Mesendoderm (in vitro differentiated cells): Measurements from ENCODE around the gene SAMD5.

Experiments used
- DNase-seq: peaks from one replicate; pipeline ENCODE4 v3.0.0; 2013
- H2AK5ac ChIP-seq: 2 replicates; pipeline ENCODE4 v1.6.1; 2013; ENCODE audit warnings: low read length, inconsistent platforms
- H2BK120ac ChIP-seq: 2 replicates; pipeline ENCODE4 v1.6.1; 2013; ENCODE audit warnings: low read depth, mild to moderate bottlenecking, low read length, moderate library complexity, mixed read lengths
- H2BK15ac ChIP-seq: replicated peaks from 2 replicates; pipeline ENCODE4 v1.6.1; 2013; ENCODE audit warnings: low read depth, mild to moderate bottlenecking, moderate library complexity
- H2BK5ac ChIP-seq: 2 replicates; pipeline ENCODE4 v1.6.1; 2013; ENCODE audit warnings: low read length, inconsistent platforms
- H3K18ac ChIP-seq: 2 replicates; pipeline ENCODE4 v1.6.1; 2013; ENCODE audit warnings: mild to moderate bottlenecking, low read length, mixed read lengths
- H3K23ac ChIP-seq: one replicate; pipeline ENCODE4 v1.6.1; 2013; ENCODE audit warnings: low read length
- H3K27ac ChIP-seq: 2 replicates; pipeline ENCODE4 v1.5.1; 2013; ENCODE audit warnings: low read depth, mild to moderate bottlenecking, inconsistent platforms, low read length, moderate library complexity
- H3K27me3 ChIP-seq: 2 replicates; pipeline ENCODE4 v1.6.1; 2013; ENCODE audit warnings: low read length, control low read depth, mild to moderate bottlenecking, inconsistent platforms; ENCODE audit not compliant: insufficient read depth, poor library complexity
- H3K36me3 ChIP-seq: 2 replicates; pipeline ENCODE4 v1.6.1; 2013; ENCODE audit warnings: low read length, inconsistent platforms; ENCODE audit not compliant: control insufficient read depth, insufficient read depth
- H3K4ac ChIP-seq: one replicate; pipeline ENCODE4 v1.6.1; 2013; ENCODE audit warnings: low read depth, mild to moderate bottlenecking, low read length, moderate library complexity
- H3K4me1 ChIP-seq: 2 replicates; pipeline ENCODE4 v1.6.1; 2013; ENCODE audit warnings: low read depth, low read length, inconsistent platforms; ENCODE audit not compliant: control insufficient read depth
- H3K4me2 ChIP-seq: 2 replicates; pipeline ENCODE4 v1.6.1; 2013; ENCODE audit warnings: low read length
- H3K4me3 ChIP-seq: 2 replicates; pipeline ENCODE4 v1.5.1; 2013; ENCODE audit warnings: mild to moderate bottlenecking, low read length
- H3K56ac ChIP-seq: one replicate; pipeline ENCODE4 v1.6.1; 2013; ENCODE audit warnings: low read length
- H3K79me1 ChIP-seq: 2 replicates; pipeline ENCODE4 v1.6.1; 2013; ENCODE audit warnings: low read length, inconsistent platforms
- H3K79me2 ChIP-seq: 2 replicates; pipeline ENCODE4 v1.6.1; 2013; ENCODE audit warnings: mild to moderate bottlenecking, low read length; ENCODE audit not compliant: control insufficient read depth, insufficient read depth
- H3K9ac ChIP-seq: 2 replicates; pipeline ENCODE4 v1.6.1; 2013; ENCODE audit warnings: low read length, inconsistent platforms
- H4K5ac ChIP-seq: one replicate; pipeline ENCODE4 v1.6.1; 2013; ENCODE audit warnings: low read length
- H4K8ac ChIP-seq: one replicate; pipeline ENCODE4 v1.6.1; 2013; ENCODE audit warnings: low read depth, mild to moderate bottlenecking, control low read depth, low read length, moderate library complexity
- WGBS: extraction: QIAGEN DNeasy Blood & Tissue Kit; methylation state at CpG from one replicate; pipeline ENCODE4 v1.1.7; 2013; ENCODE audit warnings: low lambda C conversion rate, missing lambda C conversion rate; ENCODE audit not compliant: insufficient coverage; ENCODE audit errors: extremely low coverage; 5-methylcytosine and 5-hydroxymethylcytosine counted together

SAMD5 gene

DNA sequence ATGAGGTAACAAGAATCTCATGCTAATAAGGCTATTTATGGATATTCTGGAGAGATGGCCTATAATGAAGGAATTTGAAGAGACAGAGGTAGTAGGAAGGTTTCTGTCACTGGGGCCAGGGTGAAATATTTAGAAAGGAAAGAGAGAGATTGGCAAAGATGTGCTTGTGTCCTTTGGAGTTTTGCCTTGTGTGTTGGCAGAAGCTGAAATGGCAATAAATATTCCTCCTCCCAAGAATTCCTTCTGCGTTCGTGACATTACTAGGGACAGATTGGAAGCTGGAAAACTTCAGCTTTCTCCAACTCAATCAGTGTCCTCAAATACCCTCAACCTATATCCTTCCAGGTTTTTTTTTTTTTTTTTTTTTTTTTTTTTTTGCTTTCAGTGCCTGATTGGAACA lies 6.3 kb downstream of the SAMD5 start:
- DNase-seq: no peak
- no peak overlapping the region for H2BK120ac ChIP-seq
- no peak overlapping the region for H3K9ac ChIP-seq
- no peak overlapping the region for H3K18ac ChIP-seq
- no peak overlapping the region for H3K23ac ChIP-seq
- no CpG with 5 or more reads among the region's 2 CpGs for WGBS
- no peak overlapping the region for H2AK5ac ChIP-seq
- H3K4me3 ChIP-seq: no peak overlapping the region
- peaks cover 11% of the 10 kb centered on the region for H3K27me3 ChIP-seq
- H3K4me1 ChIP-seq: no peaks in the 10 kb centered on the region
- no peak overlapping the region for H3K56ac ChIP-seq
- H3K79me1 ChIP-seq: no peaks in the 10 kb centered on the region
- no peak overlapping the region for H3K4me2 ChIP-seq
- H4K5ac ChIP-seq: no peak overlapping the region
- no peak overlapping the region for H3K27ac ChIP-seq
- no peaks in the 10 kb centered on the region for H3K79me2 ChIP-seq
- no peaks in the 10 kb centered on the region for H3K36me3 ChIP-seq
- no peak overlapping the region for H4K8ac ChIP-seq
- no peak overlapping the region for H2BK5ac ChIP-seq
- H3K4ac ChIP-seq: no peak overlapping the region
- no peak overlapping the region for H2BK15ac ChIP-seq

DNA sequence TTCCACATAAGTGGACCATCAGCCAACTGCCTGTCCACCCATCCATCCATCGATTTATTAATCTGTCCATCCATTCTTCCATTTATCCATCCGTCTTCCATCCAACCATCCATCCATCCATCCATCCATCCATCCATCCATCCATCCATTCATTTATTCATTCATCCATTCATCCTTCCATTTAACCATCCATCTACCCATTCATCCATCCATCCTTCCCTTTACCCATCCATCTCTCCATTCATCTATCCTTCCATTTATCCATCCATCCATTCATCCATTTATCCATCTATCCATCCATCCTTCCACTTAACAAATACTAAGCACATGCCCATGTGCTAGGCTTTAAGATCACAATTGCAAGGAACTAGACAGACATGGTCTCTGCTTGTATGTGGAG lies 6.8 kb downstream of the SAMD5 start:
- H3K36me3 ChIP-seq: no peaks in the 10 kb centered on the region
- no peak overlapping the region for H2BK15ac ChIP-seq
- WGBS: no CpG with 5 or more reads among the region's 2 CpGs
- no peak overlapping the region for H2AK5ac ChIP-seq
- H3K23ac ChIP-seq: no peak overlapping the region
- H3K27ac ChIP-seq: no peak overlapping the region
- no peak overlapping the region for H3K4me2 ChIP-seq
- H3K56ac ChIP-seq: no peak overlapping the region
- H3K27me3 ChIP-seq: peaks cover 8% of the 10 kb centered on the region
- no peak overlapping the region for H3K4ac ChIP-seq
- no peaks in the 10 kb centered on the region for H3K4me1 ChIP-seq
- H2BK5ac ChIP-seq: no peak overlapping the region
- no peak overlapping the region for H2BK120ac ChIP-seq
- H3K79me2 ChIP-seq: no peaks in the 10 kb centered on the region
- no peak overlapping the region for H3K4me3 ChIP-seq
- no peak overlapping the region for H4K8ac ChIP-seq
- no peaks in the 10 kb centered on the region for H3K79me1 ChIP-seq
- DNase-seq: no peak
- no peak overlapping the region for H4K5ac ChIP-seq
- H3K18ac ChIP-seq: no peak overlapping the region
- H3K9ac ChIP-seq: no peak overlapping the region

DNA sequence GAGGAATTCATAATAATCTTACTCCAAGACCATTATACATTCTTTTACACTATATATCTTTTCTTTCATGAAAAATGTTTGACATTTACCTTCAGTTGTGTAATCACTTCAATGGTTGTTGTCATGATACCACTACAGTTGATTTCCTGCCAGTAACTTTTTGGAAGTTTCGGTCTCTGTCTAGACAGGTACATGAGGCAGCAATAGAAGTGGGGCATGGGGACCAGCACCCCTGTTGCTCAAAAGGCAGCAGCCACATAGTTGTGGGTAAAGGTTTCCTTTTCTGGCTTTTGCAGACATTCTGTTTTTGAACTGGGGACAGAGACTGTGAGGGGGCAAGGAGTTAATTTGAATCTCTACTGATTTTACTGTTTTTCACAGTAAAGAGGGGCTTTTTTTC lies 14.1 kb downstream of the SAMD5 start:
- H3K79me1 ChIP-seq: no peaks in the 10 kb centered on the region
- no peak overlapping the region for H3K27ac ChIP-seq
- H2AK5ac ChIP-seq: no peak overlapping the region
- no peak overlapping the region for H3K56ac ChIP-seq
- H2BK120ac ChIP-seq: no peak overlapping the region
- no peaks in the 10 kb centered on the region for H3K79me2 ChIP-seq
- H2BK5ac ChIP-seq: no peak overlapping the region
- H4K8ac ChIP-seq: no peak overlapping the region
- no peak overlapping the region for H4K5ac ChIP-seq
- H3K23ac ChIP-seq: no peak overlapping the region
- H3K4me1 ChIP-seq: no peaks in the 10 kb centered on the region
- no peak overlapping the region for H3K9ac ChIP-seq
- H3K4ac ChIP-seq: no peak overlapping the region
- H3K18ac ChIP-seq: no peak overlapping the region
- no CpG with 5 or more reads among the region's 1 CpG for WGBS
- H3K4me3 ChIP-seq: no peak overlapping the region
- no peak overlapping the region for H2BK15ac ChIP-seq
- DNase-seq: no peak
- H3K36me3 ChIP-seq: no peaks in the 10 kb centered on the region
- H3K27me3 ChIP-seq: no peaks in the 10 kb centered on the region
- H3K4me2 ChIP-seq: no peak overlapping the region

DNA sequence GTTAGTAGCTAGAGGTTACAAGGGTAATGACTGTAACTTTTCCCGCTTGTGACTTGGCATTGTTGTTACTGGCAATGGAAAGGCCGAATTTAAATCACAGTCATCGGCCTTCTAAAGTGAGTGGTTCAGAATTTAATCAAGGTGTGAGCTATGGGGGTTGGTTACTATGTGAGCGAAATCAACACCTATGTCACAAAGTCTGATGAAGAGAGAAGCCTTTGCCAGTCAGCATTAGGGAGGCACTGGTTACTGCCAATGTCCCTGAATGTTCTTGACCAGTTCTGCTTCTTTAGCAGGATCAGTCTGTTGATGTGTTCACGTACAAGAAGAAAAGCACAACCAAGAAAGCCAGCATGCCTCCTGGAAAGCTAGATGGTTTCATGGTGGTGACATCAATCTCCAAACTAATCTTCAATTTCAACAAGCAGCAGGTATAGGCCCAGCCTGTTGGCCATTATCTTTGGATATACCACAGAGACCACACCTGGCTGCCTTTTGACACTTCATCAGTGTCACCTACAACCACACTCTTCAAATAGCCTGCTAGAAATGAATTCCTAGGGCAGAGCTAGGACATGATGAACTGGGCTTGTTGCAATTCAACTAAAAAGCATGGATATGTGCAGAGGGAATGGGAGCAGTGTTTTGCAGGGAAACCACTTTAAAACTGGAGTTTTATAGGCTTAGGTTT lies 17.2 kb downstream of the SAMD5 start:
- no peak overlapping the region for H4K5ac ChIP-seq
- H4K8ac ChIP-seq: no peak overlapping the region
- no peak overlapping the region for H2BK15ac ChIP-seq
- H3K27ac ChIP-seq: no peak overlapping the region
- no peak overlapping the region for H3K18ac ChIP-seq
- H3K4ac ChIP-seq: no peak overlapping the region
- H3K4me2 ChIP-seq: no peak overlapping the region
- no peaks in the 10 kb centered on the region for H3K79me1 ChIP-seq
- H3K27me3 ChIP-seq: no peaks in the 10 kb centered on the region
- WGBS: no CpG with 5 or more reads among the region's 5 CpGs
- no peak overlapping the region for H3K23ac ChIP-seq
- DNase-seq: no peak
- H2BK120ac ChIP-seq: no peak overlapping the region
- no peak overlapping the region for H3K9ac ChIP-seq
- no peaks in the 10 kb centered on the region for H3K4me1 ChIP-seq
- no peak overlapping the region for H3K56ac ChIP-seq
- no peaks in the 10 kb centered on the region for H3K79me2 ChIP-seq
- no peak overlapping the region for H2AK5ac ChIP-seq
- H3K36me3 ChIP-seq: no peaks in the 10 kb centered on the region
- no peak overlapping the region for H2BK5ac ChIP-seq
- no peak overlapping the region for H3K4me3 ChIP-seq

DNA sequence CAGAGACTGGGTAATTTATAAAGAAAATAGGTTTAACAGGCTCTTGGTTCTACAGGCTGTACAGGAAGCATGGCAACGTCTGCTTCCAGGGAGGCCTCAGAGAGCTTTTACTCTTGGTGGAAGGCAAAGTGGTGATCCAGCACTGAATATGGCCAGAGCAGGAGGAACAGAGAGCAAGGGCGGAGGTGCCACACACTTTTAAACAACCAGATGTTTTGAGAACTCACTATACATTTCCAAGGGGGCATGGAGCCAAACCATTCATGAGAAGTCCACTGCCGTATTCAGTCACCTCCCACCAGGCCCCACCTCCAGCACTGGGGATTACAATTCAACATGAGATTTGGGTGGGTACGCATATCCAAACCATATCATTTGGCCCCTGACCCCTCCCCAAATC lies 18.7 kb downstream of the SAMD5 start:
- no peak overlapping the region for H3K4me2 ChIP-seq
- H3K79me1 ChIP-seq: no peaks in the 10 kb centered on the region
- no CpG with 5 or more reads among the region's 4 CpGs for WGBS
- no peak overlapping the region for H2BK5ac ChIP-seq
- H3K79me2 ChIP-seq: no peaks in the 10 kb centered on the region
- H3K4me1 ChIP-seq: no peaks in the 10 kb centered on the region
- no peak overlapping the region for H3K4me3 ChIP-seq
- H4K5ac ChIP-seq: no peak overlapping the region
- no peak overlapping the region for H3K27ac ChIP-seq
- no peaks in the 10 kb centered on the region for H3K27me3 ChIP-seq
- no peak overlapping the region for H3K4ac ChIP-seq
- no peak overlapping the region for H4K8ac ChIP-seq
- H2BK15ac ChIP-seq: no peak overlapping the region
- no peak for DNase-seq
- no peak overlapping the region for H2AK5ac ChIP-seq
- no peak overlapping the region for H3K18ac ChIP-seq
- H3K56ac ChIP-seq: no peak overlapping the region
- no peak overlapping the region for H3K23ac ChIP-seq
- H3K36me3 ChIP-seq: no peaks in the 10 kb centered on the region
- H2BK120ac ChIP-seq: no peak overlapping the region
- H3K9ac ChIP-seq: no peak overlapping the region

DNA sequence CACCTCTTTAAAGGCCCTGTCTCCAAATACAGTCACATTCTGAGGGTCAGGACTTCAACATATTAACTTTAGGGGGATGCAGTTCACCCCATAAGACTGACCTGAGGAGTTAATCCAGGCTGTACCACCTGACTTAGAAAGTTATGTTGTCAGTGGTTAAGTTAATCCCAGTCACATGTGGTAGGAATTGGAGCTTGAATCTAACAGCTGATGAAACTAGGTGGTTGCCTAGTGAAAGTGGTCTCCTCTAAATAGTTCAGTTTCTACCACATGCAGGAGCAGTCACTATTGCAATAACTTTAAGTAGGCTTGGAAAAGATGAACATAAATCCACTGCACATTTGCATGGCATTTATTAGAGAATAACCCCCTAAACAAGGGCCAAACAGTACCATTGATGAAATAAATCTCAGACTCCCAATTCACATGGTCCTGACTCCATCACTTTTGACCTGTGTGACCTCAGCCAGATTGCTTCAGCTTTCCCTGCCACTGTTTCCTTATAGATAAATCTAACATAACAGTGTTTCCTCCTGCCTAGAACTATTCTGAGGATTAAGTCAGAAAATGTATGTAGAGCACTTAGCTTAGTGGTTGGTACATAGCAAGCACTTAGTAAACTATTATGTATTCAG lies 20.1 kb downstream of the SAMD5 start:
- H3K56ac ChIP-seq: no peak overlapping the region
- H2BK120ac ChIP-seq: no peak overlapping the region
- no peaks in the 10 kb centered on the region for H3K27me3 ChIP-seq
- no peak overlapping the region for H3K18ac ChIP-seq
- no peak overlapping the region for H3K9ac ChIP-seq
- no peak overlapping the region for H4K5ac ChIP-seq
- H3K27ac ChIP-seq: no peak overlapping the region
- H3K36me3 ChIP-seq: no peaks in the 10 kb centered on the region
- no peak overlapping the region for H3K4me2 ChIP-seq
- H2BK5ac ChIP-seq: no peak overlapping the region
- no peak overlapping the region for H3K23ac ChIP-seq
- no peak overlapping the region for H4K8ac ChIP-seq
- no peak overlapping the region for H2AK5ac ChIP-seq
- no peaks in the 10 kb centered on the region for H3K79me2 ChIP-seq
- no peaks in the 10 kb centered on the region for H3K4me1 ChIP-seq
- H2BK15ac ChIP-seq: no peak overlapping the region
- no peak overlapping the region for H3K4me3 ChIP-seq
- DNase-seq: no peak
- H3K79me1 ChIP-seq: no peaks in the 10 kb centered on the region
- H3K4ac ChIP-seq: no peak overlapping the region
